HK-2 (cell line): ENCODE measurements around the gene CCDC78.

Experiments
- DNase-seq: peaks from one replicate; pipeline ENCODE4 v3.0.0-alpha.2; 2018; ENCODE audit not compliant: unreplicated experiment

CCDC78 gene

GRCh38 chr16:724188-725040 is 1.8 kb downstream of the CCDC78 start:
- no peak for DNase-seq

- no peak for DNase-seq
Measured at GRCh38 chr16:723695-724094, 2.5 kb downstream of the CCDC78 start.

GRCh38 chr16:722835-723633 is 3.2 kb downstream of the CCDC78 start:
- DNase-seq, result no peak

- no peak for DNase-seq
Measured at GRCh38 chr16:721765-722540, 4.3 kb downstream of the CCDC78 start.

- DNase-seq, result peak; percentile 78
Measured at GRCh38 chr16:720990-721764, 5.1 kb downstream of the CCDC78 start, which contains the start of gene ANTKMT. Gene ANTKMT, plus strand, starts transcription at chr16:721146. Its CDS starts 129 bp downstream, at chr16:721275.

- DNase-seq, result peak; percentile 77
Measured at GRCh38 chr16:720447-720989, 5.7 kb downstream of the CCDC78 start.

- DNase-seq, result peak; percentile 45
Measured at GRCh38 chr16:719815-720446, 6.3 kb downstream of the CCDC78 start.

- no peak for DNase-seq
Measured at GRCh38 chr16:718922-719321, 7.3 kb downstream of the CCDC78 start.

GRCh38 chr16:718389-718788 is 7.9 kb downstream of the CCDC78 start:
- DNase-seq, result no peak

GRCh38 chr16:717450-718245 is 8.6 kb downstream of the CCDC78 start:
- DNase-seq, result no peak

- DNase-seq, result no peak
Measured at GRCh38 chr16:716768-717325, 9.4 kb downstream of the CCDC78 start.

GRCh38 chr16:716200-716568 is 10.1 kb downstream of the CCDC78 start:
- peak; percentile 43 for DNase-seq

GRCh38 chr16:715477-716199 is 10.6 kb downstream of the CCDC78 start:
- DNase-seq, result no peak

GRCh38 chr16:714558-715476 is 11.4 kb downstream of the CCDC78 start, which contains the start of gene METRN:
Gene METRN, plus strand, starts transcription at chr16:715118. Its CDS starts 172 bp downstream, at chr16:715290.
- DNase-seq, result peak; percentile 86

GRCh38 chr16:714079-714478 is 12.2 kb downstream of the CCDC78 start:
- peak; percentile 59 for DNase-seq

GRCh38 chr16:712740-713250 is 13.4 kb downstream of the CCDC78 start:
- DNase-seq, result peak; percentile 85
